OCI-LY7 (cell line): ENCODE measurements around the gene LATS2. TPM values are rescaled to one million over a fixed set of nuclear protein-coding genes. Genes with fewer than 3 reads are reported as not detected.

ENCODE experiments used
- BruUV-seq: library from RNA; stranded (reverse); fragments of 400-500 nt; replicated peaks from 2 replicates; lab custom pipeline; 2021; lab: Mats Ljungman, UMichigan
- CTCF ChIA-PET: fragments of 300-600 bp; sonication (Branson Sonifier 250); formaldehyde crosslinking; loops from one replicate; lab custom pipeline; 2022; ENCODE audit warnings: antibody characterized with exemption; ENCODE audit not compliant: unreplicated experiment; lab: Charles Lee
- POLR2A ChIA-PET: fragments of 300-600 bp; sonication (Branson Sonifier 250); formaldehyde crosslinking; loops from one replicate; lab custom pipeline; 2022; ENCODE audit warnings: antibody characterized with exemption; lab: Charles Lee
- DNase-seq: peaks from one replicate; pipeline ENCODE4 v3.0.0-alpha.2; 2015; ENCODE audit warnings: low spot score
- H2AFZ ChIP-seq: fragments of 200-600 bp; sonication (generic), shearing (Covaris generic); 2 replicates; pipeline ENCODE4 v1.6.1; 2014; ENCODE audit warnings: mild to moderate bottlenecking, antibody characterized with exemption, low read length, moderate library complexity
- H3K27ac ChIP-seq: fragments of 200-600 bp; sonication (generic); 2 replicates; pipeline ENCODE4 v1.5.1; 2014; ENCODE audit warnings: mixed run types, low read depth, mild to moderate bottlenecking, moderate library complexity, low read length, inconsistent platforms; ENCODE audit not compliant: poor library complexity, severe bottlenecking
- H3K36me3 ChIP-seq: fragments of 200-600 bp; sonication (generic); 2 replicates; pipeline ENCODE4 v1.6.1; 2014; ENCODE audit warnings: mild to moderate bottlenecking, antibody characterized with exemption, low read length, moderate library complexity, mixed read lengths; ENCODE audit not compliant: insufficient read depth
- H3K4me1 ChIP-seq: fragments of 200-600 bp; sonication (generic); 2 replicates; pipeline ENCODE4 v1.5.1; 2014; ENCODE audit warnings: mild to moderate bottlenecking, low read length; ENCODE audit not compliant: insufficient read depth, poor library complexity, severe bottlenecking
- H3K4me2 ChIP-seq: fragments of 200-600 bp; sonication (generic); 2 replicates; pipeline ENCODE4 v1.6.1; 2014; ENCODE audit warnings: mild to moderate bottlenecking, low read length
- H3K4me3 ChIP-seq: fragments of 200-600 bp; sonication (generic); 2 replicates; pipeline ENCODE4 v1.5.1; 2014; ENCODE audit warnings: mild to moderate bottlenecking, low read depth, low read length; ENCODE audit not compliant: poor library complexity, severe bottlenecking
- H3K79me2 ChIP-seq: fragments of 200-600 bp; sonication (generic); 2 replicates; pipeline ENCODE4 v1.6.1; 2016; ENCODE audit warnings: low read depth, mild to moderate bottlenecking, low read length, moderate library complexity, mixed read lengths; ENCODE audit not compliant: insufficient read depth
- H3K9me2 ChIP-seq: fragments of 200-600 bp; sonication (generic); 2 replicates; pipeline ENCODE4 v1.6.1; 2016; ENCODE audit warnings: mild to moderate bottlenecking, low read length, mixed read lengths; ENCODE audit not compliant: insufficient read depth
- H3K9me3 ChIP-seq: fragments of 200-600 bp; sonication (generic); 2 replicates; pipeline ENCODE4 v1.6.1; 2014; ENCODE audit warnings: mild to moderate bottlenecking, mixed run types, low read length, mixed read lengths
- H4K20me1 ChIP-seq: fragments of 200-600 bp; sonication (generic); 2 replicates; pipeline ENCODE4 v1.6.1; 2014; ENCODE audit warnings: mild to moderate bottlenecking, antibody characterized with exemption, low read length, moderate library complexity, mixed read lengths; ENCODE audit not compliant: insufficient read depth
- EZH2phosphoT487 ChIP-seq: fragments of 200-600 bp; sonication (generic); IDR thresholded peaks from 2 replicates; pipeline ENCODE4 v1.6.1; 2018; ENCODE audit warnings: low read depth, borderline replicate concordance, mild to moderate bottlenecking, mixed run types, antibody characterized with exemption, low read length, moderate library complexity, mixed read lengths
- intact Hi-C: fragments of 100-400 bp; cut with micrococcal nuclease; formaldehyde crosslinking; loops from one replicate; pipeline ENCODE4 v1.10.0; 2022; ENCODE audit not compliant: unreplicated experiment
- total RNA-seq, 2 experiments: library from RNA; depleted of rRNA in 1 of 2; stranded (reverse); fragments of >200 nt in 1 of 2; shearing (Covaris generic) in 1 of 2; gene quantifications; 2 replicates each; pipeline ENCODE4 v1.2.3, GENCODE V29; 2014 to 2022
- TF ChIP-seq, protein P1 (sequence below): fragments of 200-600 bp; sonication (generic); conservative IDR thresholded peaks from 2 replicates; pipeline ENCODE4 v1.5.1; 2014; ENCODE audit warnings: mild to moderate bottlenecking, antibody characterized with exemption, low read length, moderate library complexity, mixed read lengths

Gene LATS2
- total RNA-seq, 2 experiments from 2014 or later, result 0.19 to 1.3 TPM

- H3K9me3 ChIP-seq, result no peaks in the 10 kb centered on the region
- intact Hi-C loops, result loop anchor here (5.0 kb wide), 1 partner anchor 192 kb away; no protein-coding TSS in a partner anchor
- POLR2A ChIA-PET, result interaction anchor here (1.0 kb wide), 1 partner anchor 665 kb away, joined by 3 read pairs; no protein-coding TSS in a partner anchor
- H2AFZ ChIP-seq, result no peak overlapping the region
- H3K27ac ChIP-seq, result no peak overlapping the region
- BruUV-seq, result no TSS peak
- H3K79me2 ChIP-seq, result no peaks in the 10 kb centered on the region
- no peaks in the 10 kb centered on the region for H3K9me2 ChIP-seq
- TF ChIP-seq, protein P1, sequence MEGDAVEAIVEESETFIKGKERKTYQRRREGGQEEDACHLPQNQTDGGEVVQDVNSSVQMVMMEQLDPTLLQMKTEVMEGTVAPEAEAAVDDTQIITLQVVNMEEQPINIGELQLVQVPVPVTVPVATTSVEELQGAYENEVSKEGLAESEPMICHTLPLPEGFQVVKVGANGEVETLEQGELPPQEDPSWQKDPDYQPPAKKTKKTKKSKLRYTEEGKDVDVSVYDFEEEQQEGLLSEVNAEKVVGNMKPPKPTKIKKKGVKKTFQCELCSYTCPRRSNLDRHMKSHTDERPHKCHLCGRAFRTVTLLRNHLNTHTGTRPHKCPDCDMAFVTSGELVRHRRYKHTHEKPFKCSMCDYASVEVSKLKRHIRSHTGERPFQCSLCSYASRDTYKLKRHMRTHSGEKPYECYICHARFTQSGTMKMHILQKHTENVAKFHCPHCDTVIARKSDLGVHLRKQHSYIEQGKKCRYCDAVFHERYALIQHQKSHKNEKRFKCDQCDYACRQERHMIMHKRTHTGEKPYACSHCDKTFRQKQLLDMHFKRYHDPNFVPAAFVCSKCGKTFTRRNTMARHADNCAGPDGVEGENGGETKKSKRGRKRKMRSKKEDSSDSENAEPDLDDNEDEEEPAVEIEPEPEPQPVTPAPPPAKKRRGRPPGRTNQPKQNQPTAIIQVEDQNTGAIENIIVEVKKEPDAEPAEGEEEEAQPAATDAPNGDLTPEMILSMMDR, result no peak
- no peak for TF ChIP-seq EZH2phosphoT487
- H3K4me1 ChIP-seq, result no peaks in the 10 kb centered on the region
- CTCF ChIA-PET, result no interaction called here
- H4K20me1 ChIP-seq, result no peaks in the 10 kb centered on the region
- no peak for DNase-seq
- H3K36me3 ChIP-seq, result no peaks in the 10 kb centered on the region
- no peak overlapping the region for H3K4me2 ChIP-seq
- no peak overlapping the region for H3K4me3 ChIP-seq
Measured at GRCh38 chr13:20940083-20940482, 121.3 kb downstream of the LATS2 start.

DNA sequence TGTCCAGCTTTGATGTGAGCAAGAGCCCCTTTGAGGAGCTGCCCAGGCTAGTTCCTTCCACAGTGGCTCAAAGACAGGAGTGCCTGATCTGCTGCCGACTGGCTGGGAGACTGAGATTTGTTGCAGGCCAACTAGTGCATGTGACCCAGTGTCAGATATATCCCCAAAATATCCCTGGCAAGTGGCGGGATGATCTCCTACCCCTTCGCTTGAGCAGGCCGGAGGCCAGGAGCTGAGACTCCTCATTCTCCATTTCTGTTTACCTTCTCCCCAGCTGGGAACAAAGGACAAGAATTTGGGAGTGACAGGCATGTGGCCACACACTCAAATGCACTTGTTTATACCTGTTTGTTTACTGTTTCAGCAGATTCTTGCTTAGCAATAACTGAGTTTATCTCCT, 121.7 kb downstream of the LATS2 start:
- no peak overlapping the region for H3K4me2 ChIP-seq
- no peaks in the 10 kb centered on the region for H3K9me2 ChIP-seq
- H3K79me2 ChIP-seq, result no peaks in the 10 kb centered on the region
- DNase-seq, result no peak
- no peaks in the 10 kb centered on the region for H3K4me1 ChIP-seq
- H3K9me3 ChIP-seq, result no peaks in the 10 kb centered on the region
- no peaks in the 10 kb centered on the region for H3K36me3 ChIP-seq
- ChIA-PET POLR2A (interaction anchor here (1.0 kb wide), 1 partner anchor 666 kb away, joined by 3 read pairs; no protein-coding TSS in a partner anchor), CTCF (no interaction called here)
- no peaks in the 10 kb centered on the region for H4K20me1 ChIP-seq
- H2AFZ ChIP-seq, result no peak overlapping the region
- no TSS peak for BruUV-seq
- H3K4me3 ChIP-seq, result no peak overlapping the region
- H3K27ac ChIP-seq, result no peak overlapping the region
- intact Hi-C loops, result loop anchor here (5.0 kb wide), 1 partner anchor 193 kb away; no protein-coding TSS in a partner anchor
- TF ChIP-seq EZH2phosphoT487, result no peak
- TF ChIP-seq, protein P1, result no peak

- no TSS peak for BruUV-seq
- Histone ChIP-seq H3K9me2 (no peaks in the 10 kb centered on the region), H3K4me2 (no peak overlapping the region), H3K4me1 (no peaks in the 10 kb centered on the region), H3K4me3 (no peak overlapping the region), H3K9me3 (no peaks in the 10 kb centered on the region), H3K36me3 (no peaks in the 10 kb centered on the region), H3K27ac (no peak overlapping the region), H2AFZ (no peak overlapping the region), H3K79me2 (no peaks in the 10 kb centered on the region), H4K20me1 (no peaks in the 10 kb centered on the region)
- intact Hi-C loops, result no loop called here
- ChIA-PET CTCF (no interaction called here), POLR2A (no interaction called here)
- DNase-seq, result no peak
- no peak for TF ChIP-seq EZH2phosphoT487
- TF ChIP-seq, protein P1, result no peak
Measured at GRCh38 chr13:20938302-20938701, 123.1 kb downstream of the LATS2 start.
